HG03565 (cell line): ENCODE results near the gene CACNG5.

Source experiments
- ATAC-seq: cut with Tn5 transposase; IDR thresholded peaks from one replicate; pipeline ENCODE4 v1.9.1; 2021; ENCODE audit warnings: mild to moderate bottlenecking, moderate library complexity; ENCODE audit not compliant: unreplicated experiment

Gene CACNG5, protein sequence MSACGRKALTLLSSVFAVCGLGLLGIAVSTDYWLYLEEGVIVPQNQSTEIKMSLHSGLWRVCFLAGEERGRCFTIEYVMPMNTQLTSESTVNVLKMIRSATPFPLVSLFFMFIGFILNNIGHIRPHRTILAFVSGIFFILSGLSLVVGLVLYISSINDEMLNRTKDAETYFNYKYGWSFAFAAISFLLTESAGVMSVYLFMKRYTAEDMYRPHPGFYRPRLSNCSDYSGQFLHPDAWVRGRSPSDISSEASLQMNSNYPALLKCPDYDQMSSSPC

DNA sequence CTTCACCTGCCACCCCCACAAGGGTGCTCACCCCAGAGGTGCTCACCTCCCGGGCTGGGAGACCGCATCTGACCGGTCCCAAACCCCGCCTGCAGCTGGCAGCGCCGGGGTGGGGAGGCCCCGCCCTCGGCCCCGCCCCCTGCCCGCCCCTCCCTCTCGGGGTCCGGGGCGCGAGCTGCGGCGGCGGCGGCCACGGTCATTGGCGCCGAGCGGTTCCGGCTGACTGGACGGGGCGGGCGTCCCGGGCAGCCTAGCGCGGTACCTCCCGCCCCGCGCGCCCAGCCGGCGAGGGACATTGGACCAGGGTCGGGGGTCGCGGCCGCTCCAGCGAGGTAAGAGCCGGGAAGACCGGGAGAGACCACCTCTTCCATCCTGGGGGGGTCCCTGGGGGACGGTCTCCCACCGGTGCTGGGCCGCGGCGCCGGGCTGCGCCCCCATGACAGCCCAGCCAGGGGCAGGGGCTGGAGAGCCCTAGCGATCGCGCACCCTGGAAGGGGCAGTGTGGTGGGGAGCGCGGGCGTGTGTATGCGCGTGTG, at the start of gene CACNG5:
CACNG5 (plus strand) TSS at position 199 of the 536 bp plus-strand sequence. CDS start 42,216 bp downstream, outside the sequence.
- ATAC-seq, result no peak

DNA sequence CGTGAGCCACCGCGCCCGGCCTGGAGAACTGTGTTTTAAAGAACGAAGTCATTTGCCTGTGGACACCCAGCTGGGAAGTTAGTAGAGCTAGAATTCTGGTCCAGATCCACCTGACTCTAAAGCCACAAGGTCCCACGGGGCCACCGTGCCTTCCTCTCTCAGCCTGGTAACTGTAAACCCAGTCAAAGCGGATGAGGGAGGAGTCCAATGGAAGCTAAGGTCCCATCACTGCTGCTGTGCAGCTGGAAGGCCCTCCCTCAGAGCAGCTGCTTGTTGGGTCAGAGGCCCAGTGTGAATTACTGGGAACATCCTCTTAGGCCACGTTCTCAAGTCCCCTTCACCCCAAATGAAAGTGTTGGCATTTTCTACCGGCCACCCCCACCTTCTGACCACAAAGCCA, 48.8 kb upstream of the CACNG5 start:
- no peak for ATAC-seq

DNA sequence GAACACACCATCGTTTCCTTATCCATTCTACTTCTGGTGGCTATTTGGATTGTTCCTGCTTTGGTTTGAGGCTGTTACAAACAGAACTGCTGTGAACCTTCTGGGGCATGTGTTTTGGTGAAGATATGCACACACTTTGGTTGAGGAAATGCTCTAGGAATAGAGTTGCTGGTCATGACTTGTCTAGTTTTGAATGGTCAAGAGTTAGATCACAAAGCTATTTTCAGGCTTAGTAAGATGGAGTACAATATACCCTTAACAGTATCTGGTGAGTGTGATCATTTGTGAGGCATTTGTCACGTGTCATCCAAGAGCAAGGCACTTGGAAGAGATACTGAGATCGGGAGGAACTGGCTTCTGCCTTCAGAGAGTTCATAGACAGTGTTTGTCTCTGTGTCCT, 47.0 kb upstream of the CACNG5 start:
- no peak for ATAC-seq

DNA sequence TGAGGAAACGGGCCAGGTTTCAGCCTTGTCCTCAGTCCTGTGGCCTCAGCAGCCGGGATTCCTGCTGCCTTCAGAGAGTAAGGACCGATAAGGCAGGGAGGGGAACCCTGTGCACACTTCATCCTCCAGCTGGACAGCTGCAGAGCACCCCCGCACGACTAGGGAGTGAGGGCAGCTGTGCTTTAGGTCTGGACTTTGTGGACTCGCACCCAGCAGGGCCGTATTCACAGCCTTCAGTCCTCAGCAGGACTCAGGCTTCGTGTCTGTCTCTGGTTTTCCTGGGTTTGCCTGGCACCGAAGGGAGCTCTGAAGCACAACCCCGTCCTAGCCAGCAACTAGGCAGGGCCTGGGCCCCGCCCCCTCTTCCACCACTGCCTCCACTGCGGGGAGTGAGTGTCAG, 45.8 kb upstream of the CACNG5 start:
- no peak for ATAC-seq

DNA sequence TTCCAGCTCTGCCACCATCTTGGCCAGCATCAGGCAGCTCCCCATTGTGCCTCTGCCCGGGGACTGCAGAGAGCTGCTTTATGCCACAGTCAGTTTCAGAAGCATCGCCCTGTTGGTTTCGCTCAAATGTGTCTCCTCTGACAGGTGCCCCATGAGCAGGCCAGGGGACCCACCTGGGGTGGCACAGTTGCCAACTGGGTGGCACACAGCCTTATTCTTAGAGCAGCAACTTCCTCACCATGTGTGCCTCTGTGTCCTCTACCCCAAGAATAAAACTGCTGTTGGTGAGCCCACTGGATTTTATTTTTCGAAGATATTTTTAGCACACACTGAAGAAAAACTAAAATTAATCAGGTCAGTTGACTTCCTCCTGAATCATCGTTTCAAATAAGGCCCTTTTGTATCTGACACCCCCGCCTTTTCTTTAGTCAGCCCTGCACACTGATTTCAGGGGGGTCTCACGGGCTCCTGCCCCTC, 44.9 kb upstream of the CACNG5 start:
- no peak for ATAC-seq

DNA sequence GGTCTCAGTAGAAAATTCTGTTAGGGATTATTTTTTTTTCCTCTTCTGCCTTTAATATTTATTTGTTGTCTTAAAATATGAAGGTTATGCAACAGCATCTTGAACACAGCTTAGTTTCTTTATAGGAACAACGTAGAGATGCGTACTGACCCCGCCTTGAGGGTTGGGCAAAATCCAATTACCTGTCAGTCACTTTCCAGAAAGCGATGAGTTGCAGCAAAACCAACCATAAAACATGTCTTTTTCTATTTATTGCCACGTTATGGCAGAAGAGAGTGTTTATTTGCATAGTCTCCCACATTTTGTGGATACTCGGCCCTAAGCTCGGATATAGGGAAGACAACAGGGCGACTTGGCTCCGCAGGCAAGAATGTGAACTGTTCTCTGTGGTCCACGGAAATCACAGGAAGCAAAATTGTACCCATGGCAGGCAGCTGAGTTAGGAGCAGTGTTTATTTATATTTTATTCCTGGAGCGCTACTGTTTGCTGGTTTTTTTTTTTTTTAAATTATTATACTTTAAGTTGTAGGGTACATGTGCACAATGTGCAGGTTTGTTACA, 44.3 kb upstream of the CACNG5 start:
- no peak for ATAC-seq

DNA sequence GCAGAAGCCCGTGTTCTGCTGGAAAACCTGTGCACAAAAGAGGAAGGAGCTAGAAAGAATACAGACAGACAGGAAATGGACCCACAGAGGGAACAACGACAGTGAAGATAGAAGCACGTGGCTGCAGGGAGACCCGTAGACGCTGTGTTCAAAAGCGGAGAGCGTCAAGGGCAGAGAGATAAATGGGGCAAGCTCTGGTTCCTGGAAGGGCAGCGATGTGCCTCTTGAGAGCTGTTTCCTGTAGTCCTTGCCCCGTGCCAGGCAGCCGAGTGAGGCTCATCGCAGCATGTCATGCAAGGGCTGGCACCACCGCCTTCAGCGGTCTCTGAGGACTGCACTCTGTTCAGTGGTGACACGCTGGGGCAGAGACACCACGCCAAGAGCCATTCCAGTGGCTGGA, 43.6 kb upstream of the CACNG5 start:
- no peak for ATAC-seq

DNA sequence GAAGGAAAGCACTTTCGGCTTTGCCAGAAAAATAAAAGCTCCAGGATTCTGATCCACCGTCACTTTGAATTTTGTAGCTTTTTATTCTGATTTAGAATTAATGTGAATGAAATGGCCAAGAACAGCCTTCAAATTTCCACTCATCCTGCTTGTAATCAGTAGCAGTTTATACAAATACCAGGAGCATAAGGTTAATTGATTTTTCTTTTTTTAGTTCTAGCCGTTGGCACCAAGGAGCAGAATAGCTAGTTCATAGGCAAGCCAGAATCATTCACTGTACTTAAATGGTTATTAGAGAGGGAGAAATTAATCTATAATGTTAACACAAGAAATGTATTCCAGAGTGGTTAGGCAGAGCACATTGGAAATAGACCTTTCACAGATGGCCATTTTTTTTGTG, 41.1 kb upstream of the CACNG5 start:
- no peak for ATAC-seq

DNA sequence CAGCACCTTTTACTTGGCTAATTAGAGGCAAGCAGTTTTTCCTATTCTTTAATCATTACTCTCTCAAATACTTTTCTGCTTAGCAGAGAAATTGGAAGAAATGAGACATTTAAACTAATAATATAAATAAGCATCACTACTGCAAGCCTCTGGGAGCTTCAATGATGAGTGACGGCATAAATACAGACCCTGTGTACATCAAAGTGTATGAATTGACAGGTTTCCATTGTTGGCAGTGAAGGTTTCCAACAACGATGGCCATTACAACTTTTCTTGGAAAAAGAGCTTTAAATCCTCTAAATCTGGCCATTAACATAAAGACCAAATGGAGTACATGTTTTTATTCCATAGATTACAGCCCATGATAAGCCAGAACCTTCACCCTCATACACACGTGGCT, 39.4 kb upstream of the CACNG5 start:
- ATAC-seq, result no peak

DNA sequence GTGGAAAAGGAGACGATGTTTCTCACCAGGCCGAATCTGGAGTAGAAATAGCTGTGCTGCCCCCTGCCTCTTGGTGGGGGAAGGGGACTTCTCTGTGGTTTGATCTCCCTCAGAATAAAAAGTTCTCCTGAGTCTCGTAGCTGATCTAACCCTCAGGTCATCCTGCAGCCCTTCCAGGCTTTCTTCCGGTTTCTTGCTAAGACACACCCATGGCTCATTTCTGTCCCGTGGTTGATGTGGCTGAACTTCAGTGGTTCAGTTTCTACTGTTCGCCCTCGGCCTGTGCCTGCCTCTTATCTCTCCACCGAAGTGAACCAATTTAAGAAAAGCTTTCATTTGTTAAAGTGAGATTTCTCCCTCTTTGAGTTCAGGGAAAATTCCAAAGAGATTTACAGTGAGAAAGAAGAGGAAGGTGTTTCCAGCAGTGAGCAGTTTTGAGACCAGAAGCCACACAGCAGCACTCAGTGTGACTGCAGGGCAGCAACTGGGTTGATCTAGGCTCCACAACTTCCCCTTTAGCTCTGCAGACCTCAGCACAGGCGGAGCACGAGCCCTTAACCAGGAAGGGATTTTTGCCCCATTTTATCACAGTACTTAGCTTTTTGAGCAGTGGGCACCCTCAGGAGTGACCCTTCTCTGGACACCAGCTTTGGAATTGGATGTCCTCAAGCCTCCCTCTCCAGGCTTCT, 34.9 kb upstream of the CACNG5 start:
- no peak for ATAC-seq

DNA sequence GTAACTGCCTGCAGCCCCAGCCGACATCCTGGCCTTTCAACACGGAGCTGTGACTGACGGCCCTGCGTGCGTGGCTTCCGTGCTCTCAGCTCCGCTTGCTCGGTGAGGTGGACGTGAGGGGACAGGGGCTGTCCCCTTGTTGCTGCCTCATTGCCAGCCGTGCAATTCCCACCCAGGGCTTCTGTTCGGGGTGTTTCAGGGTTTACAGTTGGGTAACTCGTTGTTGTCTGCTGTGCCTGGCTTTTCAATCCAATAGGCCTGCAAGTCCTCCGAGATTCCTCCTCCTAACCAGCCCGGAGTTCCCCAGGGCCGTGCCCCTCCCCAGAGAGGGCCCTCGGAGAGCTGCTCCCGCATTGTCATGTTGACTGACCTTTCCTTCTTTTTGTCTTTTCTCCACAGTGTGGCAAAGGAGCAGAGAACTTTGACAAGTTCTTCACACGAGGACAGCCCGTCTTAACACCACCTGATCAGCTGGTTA, 31.4 kb upstream of the CACNG5 start:
- ATAC-seq, result no peak

DNA sequence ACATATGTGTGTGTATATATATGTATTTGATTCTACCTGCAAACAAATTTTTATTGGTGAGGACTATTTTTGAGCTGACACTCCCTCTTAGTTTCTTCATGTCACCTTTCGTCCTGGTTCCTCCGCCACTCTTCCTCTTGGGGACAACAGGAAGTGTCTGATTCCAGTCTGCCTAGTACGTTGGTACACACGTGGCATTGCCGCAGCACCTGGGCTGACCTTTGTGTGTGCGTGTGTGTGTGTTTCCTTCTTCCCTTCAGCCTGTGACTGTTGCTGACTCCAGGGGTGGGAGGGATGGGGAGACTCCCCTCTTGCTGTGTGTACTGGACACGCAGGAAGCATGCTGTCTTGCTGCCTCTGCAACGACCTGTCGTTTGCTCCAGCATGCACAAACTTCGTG, 29.4 kb upstream of the CACNG5 start:
- no peak for ATAC-seq

DNA sequence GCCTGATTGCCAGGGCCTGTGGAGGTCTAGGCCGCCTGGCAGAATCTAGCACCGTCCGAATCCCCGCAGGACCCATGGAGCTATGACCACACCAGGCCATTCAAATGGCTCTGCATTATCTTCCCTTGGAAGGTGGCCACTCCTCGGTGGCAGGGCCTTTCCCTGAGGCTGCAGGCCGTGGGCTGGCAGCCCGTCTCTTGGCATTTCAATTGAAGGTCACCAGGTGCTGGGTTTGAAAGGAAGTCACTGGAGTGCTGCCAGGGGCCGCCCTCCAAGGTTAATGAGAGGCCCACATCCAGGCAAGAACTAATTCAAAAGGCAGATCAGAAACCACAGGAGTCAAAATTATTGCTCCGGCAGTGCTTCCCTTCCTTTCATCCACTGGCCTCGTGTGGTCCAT, 27.7 kb upstream of the CACNG5 start:
- no peak for ATAC-seq

DNA sequence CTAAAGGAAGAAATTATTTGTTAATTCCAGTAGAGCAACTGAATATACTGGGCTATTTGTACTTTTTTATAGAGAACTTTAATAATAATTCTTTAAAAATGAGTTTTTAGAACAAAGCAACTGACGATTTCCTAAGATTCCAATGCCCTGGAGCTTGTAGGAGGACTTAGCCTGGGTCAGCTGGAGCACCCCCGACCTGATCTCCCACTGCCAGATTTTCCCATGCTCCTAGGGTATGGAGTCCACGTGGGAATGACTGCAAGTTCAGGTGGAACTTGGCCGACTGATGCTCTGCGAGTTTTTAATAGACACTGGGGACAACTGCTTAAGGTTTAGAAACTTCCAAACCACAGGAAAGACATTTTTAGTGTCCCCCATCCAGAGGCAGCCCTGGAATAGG, 25.5 kb upstream of the CACNG5 start:
- no peak for ATAC-seq

DNA sequence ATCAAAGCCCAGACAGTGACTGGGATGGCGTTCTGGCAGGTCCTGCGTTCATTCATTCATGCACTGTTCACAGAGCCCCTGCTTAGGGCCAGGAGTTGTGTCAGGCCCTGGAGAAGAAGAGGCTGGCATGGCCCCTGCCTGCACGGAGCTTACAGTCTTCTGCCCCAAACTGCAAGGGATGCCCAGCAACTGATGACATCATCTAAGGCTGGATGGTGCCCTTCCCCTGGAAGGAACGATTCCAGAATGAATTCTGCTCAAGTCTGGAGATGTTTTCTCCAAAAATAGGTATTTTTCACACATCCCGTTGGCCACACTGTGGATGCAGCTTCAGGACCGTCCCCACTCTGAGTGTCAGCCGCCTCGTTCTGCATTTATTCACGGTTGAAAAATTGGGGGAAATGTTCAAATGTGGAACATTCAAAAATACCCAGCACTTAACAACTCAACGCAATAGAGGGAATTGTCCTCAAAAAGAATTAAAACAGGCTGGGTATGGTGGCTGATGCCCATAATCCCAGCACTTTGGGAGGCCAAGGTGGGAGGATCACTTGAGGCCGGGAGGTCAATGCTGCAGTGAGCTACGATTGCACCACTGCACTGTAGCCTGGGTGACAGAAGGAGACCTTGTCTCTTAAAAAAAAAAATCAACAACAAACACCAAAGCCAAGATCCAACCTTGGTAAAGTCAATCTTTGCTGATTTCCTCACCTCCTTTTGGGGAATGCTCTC, 23.8 kb upstream of the CACNG5 start:
- no peak for ATAC-seq

DNA sequence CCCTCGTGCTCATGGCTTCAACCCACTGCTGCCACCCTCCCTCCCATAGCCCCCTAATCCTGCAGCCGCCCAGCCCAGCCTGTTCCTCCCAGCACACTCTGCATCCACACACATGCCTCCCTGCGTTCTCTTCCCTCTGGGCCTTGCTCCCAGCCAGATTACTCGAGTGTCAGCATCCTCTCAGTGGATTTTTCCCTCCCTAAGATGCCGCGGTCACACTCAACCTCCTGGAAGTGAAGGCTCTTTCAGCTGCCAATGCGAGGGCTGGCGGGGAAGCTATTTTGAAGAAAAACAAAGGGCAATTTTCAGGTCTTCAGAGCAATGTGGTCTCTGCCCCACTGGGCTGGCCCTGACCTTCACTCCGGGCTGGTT, 23.2 kb upstream of the CACNG5 start:
- ATAC-seq, result no peak

DNA sequence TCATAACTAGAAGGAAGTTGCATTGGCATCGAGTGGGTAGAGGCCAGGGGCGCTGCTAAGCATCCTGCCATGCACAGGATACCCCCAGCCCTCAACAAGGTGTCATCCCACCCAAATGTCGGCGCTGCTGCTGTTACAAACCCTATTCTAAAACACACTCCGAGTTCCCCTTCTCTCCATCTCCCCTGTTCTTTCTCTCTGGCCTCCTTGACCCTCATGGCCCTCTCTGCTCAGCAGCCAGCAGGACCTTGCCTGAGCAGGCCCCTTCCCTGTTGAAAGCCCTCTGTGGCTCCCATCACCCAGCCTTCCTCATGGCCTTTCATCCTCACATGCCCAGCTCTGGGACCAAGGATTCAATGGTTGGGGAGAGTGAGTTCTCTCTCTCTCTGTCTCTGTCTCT, 22.3 kb upstream of the CACNG5 start:
- no peak for ATAC-seq

DNA sequence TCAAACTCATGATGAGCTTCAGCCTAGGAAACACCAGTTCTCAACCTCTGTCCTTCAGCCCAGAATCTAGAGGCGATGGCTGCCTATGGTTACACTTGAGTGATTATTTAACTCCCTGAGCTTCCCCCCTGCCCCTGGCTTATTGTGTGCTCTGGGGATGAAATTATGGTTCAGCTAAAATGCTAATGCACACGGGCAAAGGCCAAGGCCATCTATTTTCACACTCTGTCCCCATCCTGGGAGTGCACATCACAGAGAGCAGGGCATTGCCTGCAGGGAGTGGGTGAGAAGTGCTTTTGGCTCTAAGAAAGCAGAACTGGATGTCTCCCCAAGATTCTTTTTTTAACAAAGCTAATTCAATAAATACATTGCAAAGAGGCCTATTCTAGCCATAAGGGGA, 21.6 kb upstream of the CACNG5 start:
- ATAC-seq, result no peak

DNA sequence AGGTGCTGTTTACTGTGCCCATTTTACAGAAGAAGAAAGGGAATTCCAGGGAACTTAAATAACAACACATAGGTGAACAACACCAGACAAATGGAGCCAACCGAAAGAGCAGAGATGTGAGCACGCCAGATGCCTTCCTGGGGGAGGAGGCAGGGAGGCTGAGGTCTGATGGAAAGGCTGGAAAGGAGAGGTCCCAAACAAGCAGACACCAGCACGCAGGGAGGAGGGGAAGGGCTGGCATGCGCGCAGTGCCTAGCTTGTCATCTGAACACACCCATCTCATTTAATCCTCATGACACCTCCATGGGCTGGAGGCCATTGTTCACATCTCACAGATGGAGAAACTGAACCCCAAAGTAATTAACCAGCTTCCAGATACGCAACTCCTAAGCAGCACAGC, 20.9 kb upstream of the CACNG5 start:
- no peak for ATAC-seq

DNA sequence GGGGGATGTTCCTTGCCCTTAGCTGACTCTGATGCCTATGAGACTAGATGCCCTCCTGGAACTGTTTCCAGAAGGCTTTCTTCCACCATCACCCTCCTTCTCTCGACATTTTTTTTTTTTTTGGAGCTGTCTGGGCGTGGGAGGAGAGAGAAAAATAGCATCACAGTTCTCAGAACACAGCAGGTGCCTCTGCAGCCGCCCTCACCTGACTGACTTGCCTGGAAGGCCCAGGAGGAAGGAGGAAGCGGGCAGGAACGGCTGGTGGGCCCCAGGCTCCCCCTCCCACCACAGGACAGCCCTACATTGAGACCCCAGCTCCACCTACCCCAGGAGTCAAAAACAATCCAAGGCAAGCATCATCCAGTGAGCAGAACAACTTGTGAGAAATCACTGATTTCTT, 20.3 kb upstream of the CACNG5 start:
- ATAC-seq, result no peak

DNA sequence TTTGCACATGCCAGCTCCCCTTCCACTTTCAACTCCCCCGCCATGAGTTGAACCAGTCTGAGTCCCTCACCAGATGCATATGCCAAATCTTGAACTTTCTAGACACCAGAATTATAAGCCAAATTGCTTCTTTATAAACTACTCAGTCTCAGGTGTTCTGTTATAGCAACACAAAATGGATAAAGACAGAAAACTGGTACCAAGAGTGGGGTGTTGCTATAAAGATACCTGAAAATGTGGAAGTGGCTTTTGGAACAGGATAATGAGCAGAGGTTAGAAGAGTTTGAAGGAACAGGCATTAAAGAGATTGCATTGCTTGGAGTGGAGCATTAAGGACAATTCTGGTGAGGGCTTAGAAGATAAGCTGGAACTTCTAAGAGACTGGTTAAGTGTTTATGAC, 17.2 kb upstream of the CACNG5 start:
- ATAC-seq, result no peak
